Stimulated activated CD8-positive, alpha-beta memory T cell treated with anti-CD3 and anti-CD28 coated beads, Interleukin-15, amount 100 ng/mL, for 1 hour (primary cell): ENCODE measurements around the gene DTWD1.
"Not testable (repeated sequence)": the region's sequence is repeated elsewhere in the genome, so short reads cannot be mapped to it uniquely, and the experiment has no call there.

Source experiments
- DNase-seq: peaks from one replicate; pipeline ENCODE4 v3.0.0-alpha.2; 2020; ENCODE audit warnings: low read depth

The DTWD1 gene

DNA sequence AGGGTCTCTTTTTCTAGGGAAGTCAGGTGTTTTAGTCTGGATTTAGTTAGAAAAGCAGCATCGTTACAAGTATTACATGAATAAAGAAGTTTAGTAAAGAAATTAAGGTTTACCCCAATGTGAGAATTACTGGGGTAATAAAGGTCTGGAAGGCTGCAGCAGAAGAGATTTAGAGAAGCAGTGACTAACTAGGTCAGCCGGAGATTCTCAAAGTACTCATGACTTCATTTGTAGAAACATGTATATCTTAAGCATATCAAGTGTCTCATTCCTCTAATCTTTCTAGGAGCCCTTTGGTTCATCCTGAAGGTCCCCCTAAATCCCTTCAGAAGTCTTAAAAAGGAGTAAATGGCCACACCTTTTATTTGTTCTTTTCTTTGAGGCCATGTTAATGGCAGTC is 26.0 kb downstream of the DTWD1 start:
- no peak for DNase-seq

DNA sequence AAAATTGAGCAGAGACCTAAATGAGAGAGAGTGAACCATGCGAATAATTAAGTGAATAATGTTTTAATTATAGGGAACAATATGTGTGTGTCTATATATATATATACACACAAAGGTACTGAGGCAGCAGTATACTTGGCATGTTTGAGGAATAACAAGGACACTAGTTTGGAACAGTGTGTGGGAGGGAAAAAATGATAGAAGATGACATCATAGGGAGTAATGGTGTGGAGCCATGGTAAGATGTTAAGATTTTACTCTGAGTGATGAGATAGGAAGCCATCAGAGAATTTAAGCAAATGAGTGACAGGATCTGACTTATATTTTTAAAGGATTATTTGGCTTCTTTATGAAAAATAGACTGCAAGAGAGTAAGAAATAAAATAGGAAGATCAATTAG is 29.1 kb downstream of the DTWD1 start:
- DNase-seq, result no peak

DNA sequence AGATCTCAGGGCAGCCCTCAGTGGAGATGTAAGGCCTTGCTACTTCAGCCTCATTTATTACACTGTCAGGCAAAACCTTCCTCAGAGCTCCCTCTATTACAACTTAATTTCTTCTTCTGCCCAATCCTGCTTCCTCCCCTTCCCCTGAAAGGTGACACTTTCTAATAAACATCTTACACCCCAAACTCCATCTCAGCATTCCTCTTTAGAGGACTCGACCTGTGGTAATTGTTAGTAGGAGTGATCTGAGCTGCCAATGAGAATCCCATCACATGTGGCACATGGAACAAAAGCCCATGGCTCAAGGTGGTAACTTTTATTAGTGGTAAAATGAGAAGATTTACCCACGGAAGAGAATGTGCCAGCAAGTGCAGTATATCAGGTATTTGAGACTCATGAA is 29.8 kb downstream of the DTWD1 start:
- no peak for DNase-seq

DNA sequence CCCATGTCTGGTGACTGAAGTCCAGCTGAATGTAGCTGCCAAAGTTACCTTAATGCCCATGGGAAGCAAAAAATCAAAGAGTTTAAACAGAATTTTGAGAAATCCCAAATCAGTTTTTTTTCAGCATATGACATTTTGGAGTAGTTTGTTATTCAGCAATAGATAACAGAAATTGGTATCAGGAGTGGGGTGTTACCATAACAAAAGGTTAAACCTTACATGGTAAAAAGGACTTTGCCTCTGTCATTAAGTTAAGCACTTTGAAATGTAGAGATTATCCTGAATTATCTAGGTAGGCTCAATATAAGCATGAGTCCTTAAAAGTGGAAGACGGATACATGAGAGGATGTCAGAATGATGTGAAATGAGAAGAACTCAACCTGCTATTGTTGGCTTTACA is 32.1 kb downstream of the DTWD1 start:
- DNase-seq, result no peak

DNA sequence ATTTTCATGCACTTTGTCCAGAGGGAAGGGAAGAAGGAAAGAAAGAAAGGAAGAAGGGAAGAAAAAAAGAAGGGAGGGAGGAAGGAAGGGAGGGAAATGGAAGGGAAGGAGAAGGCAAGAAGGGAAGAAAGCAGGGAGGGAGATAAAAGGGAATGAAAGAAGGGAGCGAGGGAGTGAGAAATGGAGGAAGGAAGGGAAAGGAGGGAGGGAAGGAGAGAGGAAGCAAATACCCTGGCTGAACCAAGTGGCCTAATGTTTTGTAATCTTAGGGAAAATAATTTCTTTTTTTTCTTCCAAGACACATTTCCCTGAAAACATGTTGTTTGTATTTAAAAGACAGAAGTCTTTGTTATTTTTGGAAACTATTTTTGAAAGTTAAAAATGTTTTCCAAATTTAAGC is 35.9 kb downstream of the DTWD1 start:
- DNase-seq, result no peak

DNA sequence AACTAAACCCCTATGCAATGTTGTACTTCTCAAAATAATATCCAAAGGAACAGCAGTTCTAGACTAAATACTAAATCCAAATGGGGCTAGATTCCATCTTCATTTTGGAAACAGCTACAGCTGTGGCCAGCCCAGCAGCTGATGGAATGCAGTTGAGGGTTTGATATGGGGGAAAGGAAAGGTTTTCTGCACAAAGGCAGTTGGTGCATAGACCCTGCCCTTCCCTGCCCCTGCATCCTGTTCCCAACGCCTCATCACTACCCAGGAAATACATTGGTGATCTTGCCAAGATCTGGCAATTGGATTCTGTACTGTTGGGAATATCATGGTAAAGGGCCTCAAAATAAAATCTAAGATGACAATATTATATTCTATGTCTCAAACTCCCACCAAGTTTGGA is 43.9 kb downstream of the DTWD1 start:
- DNase-seq, result no peak

DNA sequence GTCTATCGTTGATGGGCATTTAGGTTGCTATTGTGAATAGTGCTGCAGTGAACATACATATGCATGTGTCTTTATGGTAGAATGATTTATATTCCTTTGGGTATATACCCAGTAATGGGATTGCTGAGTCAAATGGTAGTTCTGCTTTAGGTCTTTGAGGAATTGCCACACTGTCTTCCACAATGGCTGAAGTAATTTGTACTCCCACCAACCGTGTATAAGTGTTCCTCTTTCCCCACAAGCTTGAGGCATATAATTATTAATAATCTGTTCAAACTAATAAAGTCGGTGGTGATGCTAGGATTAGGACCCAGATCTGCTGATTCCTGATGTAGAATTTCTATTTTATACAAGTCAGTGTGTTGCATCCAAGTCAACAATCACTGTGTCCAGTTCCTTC is 45.6 kb downstream of the DTWD1 start:
- not testable (repeated sequence) for DNase-seq

DNA sequence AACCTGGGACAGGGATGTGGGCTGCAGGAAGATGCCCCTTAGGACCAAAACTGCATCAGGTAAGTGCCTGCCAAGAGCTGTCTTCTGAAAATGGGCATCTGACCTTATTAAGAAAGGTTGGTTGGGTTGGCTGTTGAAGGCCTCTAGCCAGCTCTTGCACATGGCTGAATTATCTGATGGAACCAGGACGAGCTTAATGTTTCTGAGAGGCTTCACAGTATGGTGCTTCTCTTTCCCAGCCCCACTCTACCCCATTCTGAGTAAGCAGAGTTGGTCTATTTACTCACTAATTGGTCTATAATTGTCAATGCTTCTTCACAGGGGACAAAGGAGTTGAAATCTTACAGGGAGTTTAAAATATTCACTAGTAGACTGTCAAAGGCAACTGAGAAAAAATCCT is 48.4 kb downstream of the DTWD1 start:
- no peak for DNase-seq

DNA sequence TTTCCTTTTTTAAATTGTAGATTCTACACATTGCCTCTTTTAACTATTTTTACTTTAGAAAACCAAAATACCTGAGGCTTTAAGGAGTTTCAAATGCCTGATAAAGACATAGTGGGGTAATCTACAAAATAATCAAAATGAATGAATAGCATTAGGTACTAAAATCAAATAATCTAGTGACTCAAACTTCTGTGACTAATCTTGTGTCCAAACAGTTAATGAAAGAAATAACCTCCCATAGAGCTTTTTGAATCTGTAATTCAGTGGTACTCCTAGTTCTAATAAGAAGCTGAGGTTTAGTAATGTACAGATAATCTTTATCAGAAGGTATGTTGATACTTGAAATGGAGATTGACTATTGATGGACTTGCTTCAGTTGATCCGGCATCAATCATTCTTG is 53.0 kb downstream of the DTWD1 start:
- DNase-seq, result no peak

DNA sequence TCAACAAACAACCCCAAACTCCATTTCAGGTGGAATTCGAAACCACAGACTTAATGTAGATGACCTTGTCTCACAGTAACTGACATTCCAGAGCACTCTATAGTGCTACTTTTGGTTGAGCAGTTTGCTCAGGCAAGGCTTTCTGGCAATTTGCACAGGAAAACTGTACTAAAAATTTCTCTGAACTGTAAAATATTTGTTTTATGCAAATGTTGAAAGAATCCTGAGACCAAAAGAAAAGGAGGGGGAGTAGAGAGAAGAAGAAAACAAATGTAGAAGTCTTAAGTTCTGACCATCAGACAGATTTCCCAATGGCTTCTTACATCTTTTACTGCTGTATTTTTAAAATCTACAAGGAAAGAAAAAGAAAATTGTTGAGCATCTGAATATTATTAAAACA is 53.5 kb downstream of the DTWD1 start:
- no peak for DNase-seq

DNA sequence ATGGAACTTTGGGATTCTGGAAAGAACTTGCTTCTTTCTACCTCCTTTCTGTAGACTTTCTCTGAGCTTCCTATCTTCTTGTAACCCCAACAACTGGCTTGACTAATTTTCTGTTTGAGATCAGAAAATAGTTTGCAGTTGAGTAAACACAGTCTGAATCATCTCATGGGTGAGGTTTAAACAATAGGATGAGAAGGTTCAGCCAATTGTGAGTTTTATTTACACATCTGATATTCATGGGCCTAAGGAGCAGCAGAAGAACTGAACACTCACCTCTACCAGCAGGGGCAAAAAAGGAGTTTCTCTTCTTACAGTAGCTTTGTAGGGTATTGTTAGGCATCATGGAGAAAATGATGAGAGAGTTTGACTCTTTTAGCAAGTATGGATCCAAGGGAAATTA is 54.2 kb downstream of the DTWD1 start:
- no peak for DNase-seq

DNA sequence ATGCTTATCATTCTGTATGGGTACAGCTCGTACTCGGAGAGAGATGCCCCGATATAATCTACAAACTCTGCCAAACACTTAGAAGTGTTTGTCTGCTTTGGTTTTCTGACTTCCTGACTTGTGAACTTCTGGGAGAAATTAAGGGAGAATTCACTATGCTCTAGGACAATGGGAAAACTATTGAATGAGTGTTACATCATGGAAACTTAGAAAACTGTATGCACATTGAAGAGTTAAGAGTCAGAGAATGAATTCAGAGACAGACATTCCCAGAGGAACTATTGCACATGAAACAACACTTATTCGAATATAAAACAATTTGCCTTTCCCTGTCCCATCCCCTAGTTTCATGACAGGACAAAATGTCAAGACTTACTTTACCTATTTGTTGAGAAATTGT is 57.8 kb downstream of the DTWD1 start:
- DNase-seq, result no peak

DNA sequence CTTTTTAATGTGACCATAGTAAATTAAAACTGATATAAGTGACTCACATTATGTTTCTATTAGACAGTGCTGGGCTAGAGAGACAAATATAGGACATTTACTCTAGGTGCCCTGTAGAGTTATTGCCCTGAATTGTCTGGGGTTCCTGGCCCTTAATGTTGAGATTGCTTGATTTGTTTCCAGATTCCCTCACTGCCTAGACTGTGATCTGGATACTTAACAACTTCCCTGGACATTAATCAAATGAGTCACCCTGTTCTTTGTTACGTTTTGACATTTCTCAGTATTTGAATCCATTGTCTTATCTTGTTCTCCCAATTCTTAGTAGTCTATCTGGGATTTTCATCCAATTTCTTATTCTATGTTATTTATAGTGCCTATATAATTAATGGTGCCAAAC is 65.8 kb downstream of the DTWD1 start:
- no peak for DNase-seq

DNA sequence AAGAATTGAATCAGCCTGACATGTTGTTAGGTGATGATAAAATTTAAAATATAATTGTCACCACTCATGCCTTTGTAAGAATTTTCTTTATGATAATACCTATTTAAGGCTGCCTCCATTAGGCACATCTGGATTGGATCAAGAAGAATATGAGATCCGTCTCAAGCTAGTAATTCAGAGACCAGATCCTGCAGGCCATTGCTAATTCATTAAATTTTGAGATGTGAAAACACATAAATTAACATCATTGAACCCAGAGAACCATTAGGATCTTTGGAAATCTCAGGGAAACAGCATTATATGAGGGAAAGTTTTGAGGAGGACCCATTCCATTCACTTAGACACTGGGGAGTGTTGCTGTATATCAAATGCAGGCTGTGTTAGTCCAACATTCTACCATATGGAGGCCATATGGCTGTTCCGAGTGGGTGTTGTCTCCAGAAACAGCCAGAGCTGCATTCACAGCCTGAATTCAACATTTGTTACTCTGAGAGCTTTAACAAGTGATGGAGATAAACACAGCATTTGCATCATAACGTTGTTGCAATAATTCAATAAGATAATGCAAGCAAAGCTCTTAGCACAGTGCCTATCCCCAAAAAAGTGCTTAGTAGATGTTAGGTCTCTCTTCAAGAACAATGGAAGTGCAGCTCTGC is 67.4 kb downstream of the DTWD1 start:
- DNase-seq, result no peak

DNA sequence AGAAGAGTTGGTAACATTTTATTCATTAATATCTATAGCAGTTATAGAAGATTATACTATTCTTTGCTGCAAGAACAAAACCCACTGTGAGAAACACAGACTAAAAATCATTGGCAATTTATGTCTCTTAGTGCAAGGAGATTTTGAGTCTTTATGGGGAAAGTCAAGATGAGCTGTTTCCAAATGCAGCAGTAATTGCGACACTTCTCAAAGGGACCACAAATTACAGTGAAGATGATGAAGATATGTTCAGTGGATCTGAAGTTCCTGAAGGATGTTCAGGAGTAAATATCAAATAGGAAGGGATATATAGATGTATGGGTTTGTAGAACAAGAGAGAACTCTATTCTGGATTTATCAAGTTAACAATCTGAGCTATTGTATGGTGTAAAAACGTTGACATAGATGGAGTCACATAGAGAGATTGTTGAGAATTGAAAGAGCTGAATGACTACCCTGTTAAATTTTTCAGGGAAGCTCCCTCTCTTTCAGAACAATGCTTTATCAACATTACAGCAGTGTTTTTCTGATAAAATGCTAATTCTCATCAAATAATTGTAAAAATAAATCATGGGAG is 71.8 kb downstream of the DTWD1 start:
- DNase-seq, result no peak

DNA sequence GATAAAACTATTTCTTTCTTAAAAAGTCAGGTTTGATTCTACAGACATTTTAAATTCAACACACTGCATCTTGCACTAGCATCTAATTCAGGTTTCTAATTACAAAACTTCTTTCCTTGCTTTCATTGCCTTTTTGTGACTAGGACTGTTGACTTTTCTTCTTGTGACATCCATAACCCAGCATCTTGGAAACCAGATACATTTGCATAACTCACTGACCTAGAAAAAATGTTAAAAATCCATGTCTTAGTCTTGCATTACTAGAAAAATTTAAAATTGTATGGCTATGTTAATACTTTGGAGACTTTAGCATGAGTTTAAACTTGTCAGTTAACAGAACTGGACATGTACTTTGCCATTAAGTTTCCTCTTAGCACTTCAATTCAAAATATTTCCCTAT is 72.7 kb downstream of the DTWD1 start:
- DNase-seq, result no peak

DNA sequence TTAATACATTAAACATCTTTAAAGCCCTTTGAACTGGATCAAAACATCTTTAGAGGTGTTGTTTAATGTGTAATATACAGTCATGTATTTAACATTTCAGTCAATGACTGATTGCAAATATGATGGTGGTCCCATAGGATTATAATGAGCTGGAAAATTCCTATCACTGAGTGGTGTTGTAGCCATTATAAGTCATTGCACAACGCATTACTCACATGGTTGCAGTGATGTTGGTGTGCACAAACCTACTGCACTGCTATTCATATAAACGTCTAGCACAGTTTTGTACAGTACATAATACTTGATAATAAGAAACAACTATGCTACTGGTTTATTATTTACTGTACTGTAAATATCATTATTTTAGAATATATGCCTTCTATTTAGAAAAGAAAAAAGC is 75.6 kb downstream of the DTWD1 start:
- no peak for DNase-seq

DNA sequence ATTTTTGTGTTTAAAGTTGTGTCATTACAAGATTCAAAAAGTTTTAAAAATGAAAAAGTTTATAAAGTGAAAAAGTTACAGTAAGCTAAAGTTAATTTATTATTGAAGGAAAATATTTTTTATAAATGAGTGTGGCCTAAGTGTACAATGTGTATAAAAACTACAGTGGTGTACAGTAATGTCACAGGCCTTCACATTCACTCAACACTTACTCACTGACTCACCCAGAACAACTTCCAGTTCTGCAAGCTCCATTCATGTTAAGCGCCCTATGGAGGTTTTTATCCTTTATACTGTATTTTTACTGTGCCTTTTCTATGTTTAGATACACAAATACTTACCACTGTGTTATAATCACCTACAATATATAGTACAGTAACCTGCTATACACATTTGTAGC is 76.3 kb downstream of the DTWD1 start:
- no peak for DNase-seq

DNA sequence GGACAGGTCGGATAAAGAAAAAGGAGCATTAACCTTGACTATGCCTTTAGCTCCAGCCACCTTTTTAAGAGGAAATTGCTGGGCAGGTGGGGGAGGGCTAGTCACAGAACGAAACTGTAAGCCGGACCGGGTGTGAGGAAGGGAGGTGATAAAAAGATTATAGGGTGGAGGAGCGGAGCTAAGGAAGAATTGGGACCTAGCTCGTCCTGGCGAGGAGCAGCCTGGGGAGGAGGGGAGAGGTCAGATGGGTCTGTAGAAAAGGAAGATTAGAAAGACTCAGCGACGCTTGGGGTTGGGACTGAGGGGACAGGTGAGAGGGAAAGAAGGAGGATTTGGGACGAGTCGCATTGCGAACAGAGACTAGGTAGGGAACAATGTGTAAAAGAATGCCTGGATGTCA is 82.1 kb downstream of the DTWD1 start:
- DNase-seq, result not testable (repeated sequence)
